Panc1 (cell line): ENCODE data around the gene PPDPF. TPM values are rescaled to one million over a fixed set of nuclear protein-coding genes. Genes with fewer than 3 reads are reported as not detected.

ENCODE experiments used
- ATAC-seq: fragments of 200-7000 bp; cut with Tn5 transposase; 2 replicates; pipeline ENCODE4 v1.9.1; 2020; ENCODE audit warnings: mild to moderate bottlenecking, moderate library complexity
- BruUV-seq: library from RNA; stranded (reverse); fragments of 400-500 nt; replicated peaks from 2 replicates; lab custom pipeline; 2021; lab: Mats Ljungman, UMichigan
- CTCF ChIA-PET: fragments of 300-600 bp; sonication (Branson Sonifier 250); formaldehyde crosslinking; loops from one replicate; lab custom pipeline; 2022; ENCODE audit warnings: antibody characterized with exemption; lab: Charles Lee
- POLR2A ChIA-PET: fragments of 300-600 bp; sonication (Branson Sonifier 250); formaldehyde crosslinking; loops from one replicate; lab custom pipeline; 2022; ENCODE audit warnings: antibody characterized with exemption; lab: Charles Lee
- DNase-seq: peaks from one replicate; pipeline ENCODE4 v3.0.0-alpha.2; 2010; ENCODE audit warnings: low read depth, low spot score
- H3K27ac ChIP-seq: 2 replicates; pipeline ENCODE4 v1.5.1; 2011; ENCODE audit warnings: mild to moderate bottlenecking, low read length, inconsistent platforms
- H3K27me3 ChIP-seq: fragments of 200-500 bp; sonication (Bioruptor generic); 2 replicates; pipeline ENCODE4 v1.6.0; 2014; ENCODE audit warnings: low read length, inconsistent platforms; ENCODE audit not compliant: control insufficient read depth, insufficient read depth
- H3K36me3 ChIP-seq: fragments of 200-500 bp; sonication (Bioruptor generic); 2 replicates; pipeline ENCODE4 v1.5.1; 2014; ENCODE audit warnings: inconsistent platforms, mild to moderate bottlenecking, low read length, moderate library complexity; ENCODE audit not compliant: control insufficient read depth, insufficient read depth
- H3K4me1 ChIP-seq: 2 replicates; pipeline ENCODE4 v1.5.1; 2011; ENCODE audit warnings: inconsistent platforms, mild to moderate bottlenecking, low read length, moderate library complexity; ENCODE audit not compliant: control insufficient read depth, insufficient read depth
- H3K4me3 ChIP-seq, 2 experiments: 2 replicates each; pipeline ENCODE4 v1.5.1; 2011 to 2012; ENCODE audit warnings: low read depth in 2 of 2, low read length in 2 of 2, mild to moderate bottlenecking in 2 of 2, inconsistent platforms in 1 of 2, moderate library complexity in 1 of 2
- H3K9me3 ChIP-seq: fragments of 200-500 bp; sonication (Bioruptor generic); 2 replicates; pipeline ENCODE4 v1.5.1; 2014; ENCODE audit warnings: low read depth, mild to moderate bottlenecking, inconsistent platforms, low read length, moderate library complexity; ENCODE audit not compliant: control insufficient read depth, insufficient read depth
- POLR2AphosphoS5 ChIP-seq: IDR thresholded peaks from 2 replicates; pipeline ENCODE4 v1.6.1; 2012; ENCODE audit warnings: mild to moderate bottlenecking, low read depth, low read length, moderate library complexity
- SIN3A ChIP-seq: IDR thresholded peaks from 2 replicates; pipeline ENCODE4 v1.6.1; 2012; ENCODE audit warnings: low read depth, mild to moderate bottlenecking, low read length, moderate library complexity, borderline replicate concordance; ENCODE audit not compliant: insufficient read depth
- TCF7L2 ChIP-seq: IDR thresholded peaks from 2 replicates; pipeline ENCODE4 v1.6.1; 2011; ENCODE audit warnings: mild to moderate bottlenecking, low read depth, low read length, inconsistent platforms
- in situ Hi-C: cut with HindIII; loops from 2 replicates; pipeline ENCODE4 v1.10.0; 2016; ENCODE audit warnings: low sequenced_read_pairs, low pct_unique_long_range_greater_than_20kb
- intact Hi-C: fragments of 100-400 bp; cut with micrococcal nuclease; formaldehyde crosslinking; loops from one replicate; pipeline ENCODE4 v1.10.0; 2022; ENCODE audit not compliant: unreplicated experiment
- total RNA-seq: library from RNA; stranded (reverse); gene quantifications from one replicate; pipeline ENCODE4 v1.2.1, GENCODE V29; 2021; ENCODE audit not compliant: unreplicated experiment
- TF ChIP-seq, protein P1 (sequence below), 2 experiments: IDR thresholded peaks; 2 replicates each; pipeline ENCODE4 v1.6.1; 2011 to 2012; ENCODE audit warnings: low read depth in 2 of 2, control low read depth in 1 of 2, low read length in 1 of 2, mild to moderate bottlenecking in 1 of 2, moderate library complexity in 1 of 2; ENCODE audit not compliant: insufficient read depth in 1 of 2
- TF ChIP-seq, protein P2 (sequence below): fragments of 450-650 bp; IDR thresholded peaks from 2 replicates; pipeline ENCODE4 v1.5.1; 2017; ENCODE audit warnings: mild to moderate bottlenecking

Gene PPDPF
- total RNA-seq, 1 experiment from 2014 or later, result 241 TPM

DNA sequence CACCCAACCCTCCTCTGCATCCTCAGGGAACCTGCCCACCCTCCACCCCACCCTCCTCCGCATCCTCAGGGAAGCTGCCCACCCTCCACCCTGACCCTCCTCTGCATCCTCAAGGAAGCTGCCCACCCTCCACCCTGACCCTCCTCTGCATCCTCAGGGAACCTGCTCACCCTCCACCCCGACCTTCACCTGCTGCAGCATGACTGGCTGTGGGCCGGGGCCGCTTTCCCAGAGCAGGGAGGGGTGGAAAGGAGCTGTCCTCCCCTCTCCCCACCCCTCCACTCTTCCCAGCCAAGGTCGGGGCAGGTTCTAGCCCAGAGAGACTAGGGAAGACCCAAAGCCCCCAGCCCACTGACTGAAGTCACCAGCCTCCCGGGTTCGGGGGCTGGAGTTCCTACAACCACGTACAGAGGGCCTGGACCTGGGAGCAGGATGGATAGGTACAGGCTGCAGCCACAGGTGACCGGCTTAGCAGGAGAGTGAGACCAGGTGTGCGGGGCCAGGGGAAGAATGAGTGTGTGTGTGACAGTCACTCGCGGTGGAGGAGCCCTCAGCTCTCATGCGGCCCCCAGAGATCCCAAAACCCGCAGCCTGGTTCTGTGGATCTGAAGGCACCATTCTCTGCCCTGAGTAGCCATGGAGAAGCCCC lies 33.3 kb upstream of the PPDPF start:
- no peak for ATAC-seq
- ChIA-PET POLR2A (no interaction called here), CTCF (no interaction called here)
- Histone ChIP-seq H3K27ac (no peak overlapping the region), H3K27me3 (no peaks in the 10 kb centered on the region), H3K4me1 (peaks cover 20% of the 10 kb centered on the region), H3K9me3 (no peaks in the 10 kb centered on the region), H3K36me3 (no peaks in the 10 kb centered on the region), H3K4me3 (no peak overlapping the region)
- intact Hi-C loops (no loop called here), in situ Hi-C loops (no loop called here)
- no peak for DNase-seq
- TF ChIP-seq POLR2AphosphoS5 (no peak), TCF7L2 (no peak), SIN3A (no peak)
- TF ChIP-seq, protein P1, sequence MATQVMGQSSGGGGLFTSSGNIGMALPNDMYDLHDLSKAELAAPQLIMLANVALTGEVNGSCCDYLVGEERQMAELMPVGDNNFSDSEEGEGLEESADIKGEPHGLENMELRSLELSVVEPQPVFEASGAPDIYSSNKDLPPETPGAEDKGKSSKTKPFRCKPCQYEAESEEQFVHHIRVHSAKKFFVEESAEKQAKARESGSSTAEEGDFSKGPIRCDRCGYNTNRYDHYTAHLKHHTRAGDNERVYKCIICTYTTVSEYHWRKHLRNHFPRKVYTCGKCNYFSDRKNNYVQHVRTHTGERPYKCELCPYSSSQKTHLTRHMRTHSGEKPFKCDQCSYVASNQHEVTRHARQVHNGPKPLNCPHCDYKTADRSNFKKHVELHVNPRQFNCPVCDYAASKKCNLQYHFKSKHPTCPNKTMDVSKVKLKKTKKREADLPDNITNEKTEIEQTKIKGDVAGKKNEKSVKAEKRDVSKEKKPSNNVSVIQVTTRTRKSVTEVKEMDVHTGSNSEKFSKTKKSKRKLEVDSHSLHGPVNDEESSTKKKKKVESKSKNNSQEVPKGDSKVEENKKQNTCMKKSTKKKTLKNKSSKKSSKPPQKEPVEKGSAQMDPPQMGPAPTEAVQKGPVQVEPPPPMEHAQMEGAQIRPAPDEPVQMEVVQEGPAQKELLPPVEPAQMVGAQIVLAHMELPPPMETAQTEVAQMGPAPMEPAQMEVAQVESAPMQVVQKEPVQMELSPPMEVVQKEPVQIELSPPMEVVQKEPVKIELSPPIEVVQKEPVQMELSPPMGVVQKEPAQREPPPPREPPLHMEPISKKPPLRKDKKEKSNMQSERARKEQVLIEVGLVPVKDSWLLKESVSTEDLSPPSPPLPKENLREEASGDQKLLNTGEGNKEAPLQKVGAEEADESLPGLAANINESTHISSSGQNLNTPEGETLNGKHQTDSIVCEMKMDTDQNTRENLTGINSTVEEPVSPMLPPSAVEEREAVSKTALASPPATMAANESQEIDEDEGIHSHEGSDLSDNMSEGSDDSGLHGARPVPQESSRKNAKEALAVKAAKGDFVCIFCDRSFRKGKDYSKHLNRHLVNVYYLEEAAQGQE (IDR thresholded peaks at IDR 0.05; ENCODE audit: insufficient read depth in 1 of 2, low read depth in 2 of 2, low read length in 1 of 2), result no peak
- TF ChIP-seq, protein P2, sequence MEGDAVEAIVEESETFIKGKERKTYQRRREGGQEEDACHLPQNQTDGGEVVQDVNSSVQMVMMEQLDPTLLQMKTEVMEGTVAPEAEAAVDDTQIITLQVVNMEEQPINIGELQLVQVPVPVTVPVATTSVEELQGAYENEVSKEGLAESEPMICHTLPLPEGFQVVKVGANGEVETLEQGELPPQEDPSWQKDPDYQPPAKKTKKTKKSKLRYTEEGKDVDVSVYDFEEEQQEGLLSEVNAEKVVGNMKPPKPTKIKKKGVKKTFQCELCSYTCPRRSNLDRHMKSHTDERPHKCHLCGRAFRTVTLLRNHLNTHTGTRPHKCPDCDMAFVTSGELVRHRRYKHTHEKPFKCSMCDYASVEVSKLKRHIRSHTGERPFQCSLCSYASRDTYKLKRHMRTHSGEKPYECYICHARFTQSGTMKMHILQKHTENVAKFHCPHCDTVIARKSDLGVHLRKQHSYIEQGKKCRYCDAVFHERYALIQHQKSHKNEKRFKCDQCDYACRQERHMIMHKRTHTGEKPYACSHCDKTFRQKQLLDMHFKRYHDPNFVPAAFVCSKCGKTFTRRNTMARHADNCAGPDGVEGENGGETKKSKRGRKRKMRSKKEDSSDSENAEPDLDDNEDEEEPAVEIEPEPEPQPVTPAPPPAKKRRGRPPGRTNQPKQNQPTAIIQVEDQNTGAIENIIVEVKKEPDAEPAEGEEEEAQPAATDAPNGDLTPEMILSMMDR, result no peak
- no TSS peak for BruUV-seq

DNA sequence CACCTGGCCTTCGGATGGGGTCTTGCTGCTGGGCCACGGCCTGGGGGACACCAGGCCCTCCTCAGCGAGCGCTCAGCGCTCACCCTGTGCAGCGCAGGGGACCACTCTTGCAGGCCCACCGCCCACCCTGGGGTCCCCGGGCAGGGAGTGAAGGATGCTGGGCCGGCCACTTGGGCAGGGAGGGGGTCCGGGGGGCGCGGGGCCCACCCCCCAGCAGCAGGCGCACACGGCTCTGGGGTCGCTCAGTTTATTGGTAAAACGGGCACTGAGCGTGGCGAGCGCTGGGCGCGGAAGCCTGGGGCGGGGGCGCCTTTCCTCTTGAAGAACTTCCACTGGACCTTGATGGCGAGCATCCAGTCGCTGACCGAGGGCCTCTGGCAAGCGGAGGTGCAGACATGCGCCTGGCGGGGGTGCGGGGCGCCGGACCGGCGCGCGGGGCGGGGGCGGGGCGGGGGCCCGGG lies 32.8 kb upstream of the PPDPF start:
- intact Hi-C loops (no loop called here), in situ Hi-C loops (no loop called here)
- no peaks in the 10 kb centered on the region for H3K9me3 ChIP-seq
- ChIA-PET CTCF (no interaction called here), POLR2A (no interaction called here)
- no peak overlapping the region for H3K4me3 ChIP-seq
- no peak overlapping the region for H3K27ac ChIP-seq
- peaks cover 18% of the 10 kb centered on the region for H3K4me1 ChIP-seq
- ATAC-seq (no peak), DNase-seq (no peak)
- H3K27me3 ChIP-seq, result no peaks in the 10 kb centered on the region
- BruUV-seq, result no TSS peak
- no peaks in the 10 kb centered on the region for H3K36me3 ChIP-seq
- TF ChIP-seq POLR2AphosphoS5 (no peak), TCF7L2 (no peak), SIN3A (no peak)
- TF ChIP-seq, protein P1 (IDR thresholded peaks at IDR 0.05; ENCODE audit: insufficient read depth in 1 of 2, low read depth in 2 of 2, low read length in 1 of 2), result no peak
- TF ChIP-seq, protein P2, result no peak
